ENCODE data around the gene INHBC. TPM values are rescaled to one million over a fixed set of nuclear protein-coding genes. Genes with fewer than 3 reads are reported as not detected.

The INHBC gene
- total RNA-seq, 1 experiment from 2014 or later: 0.20 TPM

- TF ChIP-seq ZBTB33 (IDR thresholded peaks at IDR 0.05; ENCODE audit: extremely low read depth, insufficient replicate concordance, low read length): no peak
- TF ChIP-seq FOSL1 (IDR thresholded peaks at IDR 0.05; ENCODE audit: low read depth): no peak
- TF ChIP-seq ZFX (IDR thresholded peaks at IDR 0.05): no peak
Observed at GRCh38 chr12:57388425-57388824, 46.2 kb upstream of the INHBC start (continued).

GRCh38 chr12:57389033-57389432, 45.6 kb upstream of the INHBC start:
- 0 out of 4 replicates have a peak overlapping the region, but pooled peaks of 1 of the 2 experiments have one; percentile 1 for H3K4me3 ChIP-seq (replicated peaks in 1 of 2; ENCODE audit: low read depth in 1 of 2, low read length in 2 of 2)
- peaks cover 0 to 20% of the 10 kb centered on the region in 2 experiments; a peak in 2 of 4 replicates for H3K4me1 ChIP-seq (ENCODE audit: control insufficient read depth in 1 of 2, insufficient read depth in 2 of 2, low read length in 2 of 2)
- H4K20me1 ChIP-seq (ENCODE audit: insufficient read depth): no peaks in the 10 kb centered on the region
- H3K27me3 ChIP-seq (ENCODE audit: insufficient read depth, low read length): no peaks in the 10 kb centered on the region
- DNase-seq (ENCODE audit: low read depth, low spot score) (peak; percentile 10), ATAC-seq (peak; percentile 50; the same call in 1 of the 2 replicates)
- no peaks in the 10 kb centered on the region for H3K9me2 ChIP-seq (ENCODE audit: insufficient read depth)
- no peaks in the 10 kb centered on the region for H3K79me2 ChIP-seq (ENCODE audit: insufficient read depth, low read length)
- ChIA-PET POLR2A (interaction anchor here (0.9 kb wide), 1 partner anchor 25 kb away, joined by 3 read pairs; no protein-coding TSS in a partner anchor), RAD21 (ENCODE audit: low non-redundant PET in 1 of 2, low total read pairs in 2 of 2, uncharacterized antibody in 2 of 2, unreplicated experiment in 2 of 2) (no interaction called here), CTCF (interaction anchor here (1.4 kb wide), 1 partner anchor 64 kb away, joined by 5 read pairs; no protein-coding TSS in a partner anchor)
- H3K27ac ChIP-seq (ENCODE audit: low read depth, low read length): no peak overlapping the region
- no peaks in the 10 kb centered on the region for H3K36me3 ChIP-seq (ENCODE audit: control insufficient read depth in 1 of 2, insufficient read depth in 2 of 2, low read length in 2 of 2)
- no peaks in the 10 kb centered on the region for H3K9me3 ChIP-seq (ENCODE audit: control insufficient read depth in 1 of 2, insufficient read depth in 1 of 2, low read depth in 1 of 2, low read length in 2 of 2)
- H2AFZ ChIP-seq (ENCODE audit: low read depth, low read length, poor library complexity, severe bottlenecking): no peak overlapping the region
- no peak overlapping the region for H3K9ac ChIP-seq (ENCODE audit: low read length)
- intact Hi-C loops (cut with micrococcal nuclease): no loop called here
- no TSS peak for BruUV-seq (replicated peaks)
- H3K4me2 ChIP-seq (ENCODE audit: low read length): peak overlapping the region; percentile 43
- TF ChIP-seq SP1 (IDR thresholded peaks at IDR 0.05; ENCODE audit: low read depth) (peak; percentile 40), ZBTB33 (IDR thresholded peaks at IDR 0.05; ENCODE audit: extremely low read depth, insufficient replicate concordance, low read length) (no peak), POLR2AphosphoS5 (IDR thresholded peaks at IDR 0.05; ENCODE audit: low read depth, low read length) (no peak), SRF (IDR thresholded peaks at IDR 0.05; ENCODE audit: low read depth) (0 out of 2 replicates have a peak, but pooled peaks have one; percentile 39), ZFX (IDR thresholded peaks at IDR 0.05) (no peak), JUND (IDR thresholded peaks at IDR 0.05) (peak; percentile 47), FOSL1 (IDR thresholded peaks at IDR 0.05; ENCODE audit: low read depth) (peak; percentile 48; the same call in 1 of the 2 replicates), CEBPB (IDR thresholded peaks at IDR 0.05; ENCODE audit: low read depth) (0 out of 2 replicates have a peak, but pooled peaks have one; percentile 17), ZNF274 (IDR thresholded peaks at IDR 0.05; ENCODE audit: low read depth, low read length) (no peak)
